Activated naive CD4-positive, alpha-beta T cell treated with anti-CD3 and anti-CD28 coated beads for 36 hours (primary cell): ENCODE data around the gene SIPA1L3. TPM values are rescaled to one million over a fixed set of nuclear protein-coding genes. Genes with fewer than 3 reads are reported as not detected.

Source experiments
- CTCF ChIA-PET: fragments of 350-600 bp; sonication (Branson Sonifier 250); formaldehyde crosslinking; loops from one replicate; lab custom pipeline; 2021; ENCODE audit warnings: antibody characterized with exemption; lab: Charles Lee
- DNase-seq: peaks from one replicate; pipeline ENCODE4 v3.0.0-alpha.2; 2020
- H3K27ac Mint-ChIP-seq: one replicate; pipeline ENCODE4 v1.8.0; 2021; ENCODE audit warnings: mild to moderate bottlenecking, mixed read lengths
- H3K27me3 Mint-ChIP-seq: one replicate; pipeline ENCODE4 v1.8.0; 2021; ENCODE audit warnings: low read depth, mixed read lengths
- H3K36me3 Mint-ChIP-seq: one replicate; pipeline ENCODE4 v1.8.0; 2021; ENCODE audit warnings: low read depth, mixed read lengths
- H3K4me1 Mint-ChIP-seq: one replicate; pipeline ENCODE4 v1.8.0; 2021; ENCODE audit warnings: low read depth, mixed read lengths
- H3K4me3 Mint-ChIP-seq: one replicate; pipeline ENCODE4 v1.8.0; 2021; ENCODE audit warnings: mild to moderate bottlenecking, moderate library complexity, mixed read lengths
- H3K9me3 Mint-ChIP-seq: one replicate; pipeline ENCODE4 v1.8.0; 2021; ENCODE audit warnings: mixed read lengths
- intact Hi-C: fragments of 100-400 bp; cut with micrococcal nuclease; formaldehyde crosslinking; loops from one replicate; pipeline ENCODE4 v1.15.1; 2023
- total RNA-seq, 2 experiments: library from RNA; stranded (reverse); gene quantifications; one replicate each; pipeline ENCODE4 v1.2.3, GENCODE V29; 2021

SIPA1L3 gene
- total RNA-seq, 2 experiments from 2014 or later = 8.1 to 10.4 TPM

GRCh38 chr19:37997911-37998344, 90.9 kb downstream of the SIPA1L3 start:
- CTCF ChIA-PET = interaction anchor here (0.7 kb wide), 1 partner anchor 1264 kb away, joined by 3 read pairs; no protein-coding TSS in a partner anchor
- H3K4me3 Mint-ChIP-seq = no peak overlapping the region
- peak; percentile 62 for DNase-seq
- peaks cover 22% of the 10 kb centered on the region for H3K4me1 Mint-ChIP-seq
- H3K9me3 Mint-ChIP-seq = no peaks in the 10 kb centered on the region
- intact Hi-C loops = no loop called here
- H3K27ac Mint-ChIP-seq = no peak overlapping the region
- no peaks in the 10 kb centered on the region for H3K27me3 Mint-ChIP-seq
- no peaks in the 10 kb centered on the region for H3K36me3 Mint-ChIP-seq

- intact Hi-C loops = no loop called here
- H3K9me3 Mint-ChIP-seq = no peaks in the 10 kb centered on the region
- H3K4me3 Mint-ChIP-seq = no peak overlapping the region
- H3K4me1 Mint-ChIP-seq = peaks cover 22% of the 10 kb centered on the region
- DNase-seq = no peak
- CTCF ChIA-PET = no interaction called here
- no peaks in the 10 kb centered on the region for H3K36me3 Mint-ChIP-seq
- no peak overlapping the region for H3K27ac Mint-ChIP-seq
- H3K27me3 Mint-ChIP-seq = no peaks in the 10 kb centered on the region
Observed at GRCh38 chr19:37998801-37999308, 91.8 kb downstream of the SIPA1L3 start.

GRCh38 chr19:37999309-38000213, 92.6 kb downstream of the SIPA1L3 start:
- DNase-seq = no peak
- Mint-ChIP-seq H3K4me1 (peaks cover 22% of the 10 kb centered on the region), H3K27me3 (no peaks in the 10 kb centered on the region), H3K4me3 (no peak overlapping the region), H3K27ac (no peak overlapping the region), H3K36me3 (no peaks in the 10 kb centered on the region), H3K9me3 (no peaks in the 10 kb centered on the region)
- CTCF ChIA-PET = no interaction called here
- intact Hi-C loops = no loop called here

- Mint-ChIP-seq H3K9me3 (no peaks in the 10 kb centered on the region), H3K36me3 (no peaks in the 10 kb centered on the region), H3K27ac (no peak overlapping the region), H3K4me3 (no peak overlapping the region), H3K4me1 (peaks cover 22% of the 10 kb centered on the region), H3K27me3 (no peaks in the 10 kb centered on the region)
- DNase-seq = no peak
- intact Hi-C loops = no loop called here
- CTCF ChIA-PET = interaction anchor here (0.7 kb wide), 1 partner anchor 15 kb away, joined by 3 read pairs; no protein-coding TSS in a partner anchor
Observed at GRCh38 chr19:38001158-38001781, 94.3 kb downstream of the SIPA1L3 start.

GRCh38 chr19:38003438-38004185, 96.6 kb downstream of the SIPA1L3 start:
- H3K9me3 Mint-ChIP-seq = no peaks in the 10 kb centered on the region
- peaks cover 14% of the 10 kb centered on the region for H3K4me1 Mint-ChIP-seq
- intact Hi-C loops = loop anchor here (1.0 to 2.0 kb wide), 3 partner anchors 46 to 97 kb away; partner anchors contain the start of genes SIPA1L3 and WDR87
- no peaks in the 10 kb centered on the region for H3K36me3 Mint-ChIP-seq
- CTCF ChIA-PET = interaction anchor here (0.6 to 1.5 kb wide), 6 partner anchors 10 to 346 kb away, joined by 3 to 6 read pairs (median 4); no protein-coding TSS in a partner anchor
- DNase-seq = peak; percentile 75
- H3K4me3 Mint-ChIP-seq = no peak overlapping the region
- H3K27ac Mint-ChIP-seq = no peak overlapping the region
- no peaks in the 10 kb centered on the region for H3K27me3 Mint-ChIP-seq

GRCh38 chr19:38004186-38004520, 97.1 kb downstream of the SIPA1L3 start:
- H3K36me3 Mint-ChIP-seq = no peaks in the 10 kb centered on the region
- peaks cover 14% of the 10 kb centered on the region for H3K4me1 Mint-ChIP-seq
- intact Hi-C loops = no loop called here
- no peaks in the 10 kb centered on the region for H3K27me3 Mint-ChIP-seq
- no peak overlapping the region for H3K27ac Mint-ChIP-seq
- no peaks in the 10 kb centered on the region for H3K9me3 Mint-ChIP-seq
- DNase-seq = no peak
- CTCF ChIA-PET = interaction anchor here (0.6 to 1.1 kb wide), 2 partner anchors 18 to 99 kb away, joined by 3 to 4 read pairs; no protein-coding TSS in a partner anchor
- H3K4me3 Mint-ChIP-seq = no peak overlapping the region

GRCh38 chr19:38004521-38005223, 97.7 kb downstream of the SIPA1L3 start:
- Mint-ChIP-seq H3K4me3 (no peak overlapping the region), H3K36me3 (no peaks in the 10 kb centered on the region), H3K9me3 (no peaks in the 10 kb centered on the region), H3K4me1 (peaks cover 12% of the 10 kb centered on the region), H3K27ac (no peak overlapping the region), H3K27me3 (no peaks in the 10 kb centered on the region)
- intact Hi-C loops = no loop called here
- CTCF ChIA-PET = interaction anchor here (0.6 to 1.1 kb wide), 2 partner anchors 19 to 99 kb away, joined by 3 to 4 read pairs; no protein-coding TSS in a partner anchor
- peak; percentile 22 for DNase-seq

GRCh38 chr19:38005224-38005614, 98.2 kb downstream of the SIPA1L3 start:
- Mint-ChIP-seq H3K4me3 (no peak overlapping the region), H3K36me3 (no peaks in the 10 kb centered on the region), H3K27ac (no peak overlapping the region), H3K9me3 (no peaks in the 10 kb centered on the region), H3K27me3 (no peaks in the 10 kb centered on the region), H3K4me1 (peaks cover 12% of the 10 kb centered on the region)
- DNase-seq = no peak
- CTCF ChIA-PET = no interaction called here
- intact Hi-C loops = no loop called here

- Mint-ChIP-seq H3K27ac (no peak overlapping the region), H3K4me1 (peaks cover 4% of the 10 kb centered on the region), H3K27me3 (no peaks in the 10 kb centered on the region), H3K4me3 (no peak overlapping the region), H3K9me3 (no peaks in the 10 kb centered on the region), H3K36me3 (no peaks in the 10 kb centered on the region)
- CTCF ChIA-PET = interaction anchor here (0.6 kb wide), 1 partner anchor 64 kb away, joined by 3 read pairs; no protein-coding TSS in a partner anchor
- no peak for DNase-seq
- intact Hi-C loops = no loop called here
Observed at GRCh38 chr19:38006361-38007045, 99.5 kb downstream of the SIPA1L3 start.

GRCh38 chr19:38009650-38010242, 102.7 kb downstream of the SIPA1L3 start:
- Mint-ChIP-seq H3K4me3 (no peak overlapping the region), H3K27me3 (no peaks in the 10 kb centered on the region), H3K27ac (no peak overlapping the region), H3K9me3 (no peaks in the 10 kb centered on the region), H3K4me1 (no peaks in the 10 kb centered on the region), H3K36me3 (no peaks in the 10 kb centered on the region)
- no peak for DNase-seq
- intact Hi-C loops = no loop called here
- CTCF ChIA-PET = no interaction called here

GRCh38 chr19:38011426-38011825, 104.4 kb downstream of the SIPA1L3 start:
- DNase-seq = no peak
- H3K9me3 Mint-ChIP-seq = no peaks in the 10 kb centered on the region
- H3K4me1 Mint-ChIP-seq = no peaks in the 10 kb centered on the region
- no peak overlapping the region for H3K27ac Mint-ChIP-seq
- intact Hi-C loops = no loop called here
- no peak overlapping the region for H3K4me3 Mint-ChIP-seq
- no peaks in the 10 kb centered on the region for H3K36me3 Mint-ChIP-seq
- H3K27me3 Mint-ChIP-seq = no peaks in the 10 kb centered on the region
- CTCF ChIA-PET = interaction anchor here (0.6 kb wide), 1 partner anchor 9 kb away, joined by 3 read pairs; no protein-coding TSS in a partner anchor
